ENCODE measurements around the gene TFDP2. TPM values are rescaled to one million over a fixed set of nuclear protein-coding genes. Genes with fewer than 3 reads are reported as not detected.
A peak's percentile ranks its signal among the peaks of the same experiment; 100 is the strongest.

TFDP2 gene
- total and polyA plus RNA-seq, 9 of the 15 experiments (the other 6 are each of a cell fraction or from before 2014, with no cell fraction given) = 95.6 to 179 (median 126) TPM

DNA sequence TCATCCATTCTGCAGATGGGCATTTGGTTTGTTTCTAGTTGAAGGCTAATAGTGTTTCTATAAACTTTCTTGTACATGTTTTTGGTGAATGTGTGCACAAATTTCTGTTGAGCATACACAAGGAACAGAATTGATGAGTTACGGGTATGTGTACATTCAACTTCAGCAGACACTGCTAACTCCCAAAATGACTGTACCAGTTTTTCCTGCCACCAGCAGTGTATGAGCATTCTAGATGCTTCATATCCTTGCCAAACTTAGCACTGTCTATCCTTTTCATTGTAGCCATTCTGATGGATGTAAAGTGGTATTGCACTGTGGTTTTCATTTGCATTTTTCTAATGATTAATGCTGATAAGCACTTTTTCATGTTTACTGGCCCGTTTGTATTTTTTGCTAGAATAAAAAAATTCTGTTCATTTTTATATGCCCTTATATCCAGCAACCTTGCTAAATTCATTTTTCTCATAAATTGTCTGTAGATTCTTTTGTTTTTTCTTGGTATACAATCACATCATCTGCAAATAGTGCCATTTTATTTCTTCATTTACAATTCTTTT lies 162.7 kb downstream of the TFDP2 start:
- Histone ChIP-seq H2AFZ (ENCODE audit: low read depth, low read length) (no peak overlapping the region), H3K4me3 (no peak overlapping the region), H4K20me1 (replicated peaks; ENCODE audit: control insufficient read depth, insufficient read depth, low read length) (no peaks in the 10 kb centered on the region), H3K27ac (ENCODE audit: extremely low read depth, low read depth, low read length) (no peak overlapping the region), H3K27me3 (ENCODE audit: control insufficient read depth in 2 of 2, insufficient read depth in 2 of 2, low read length in 2 of 2) (no peaks in the 10 kb centered on the region), H3K79me2 (ENCODE audit: control insufficient read depth, insufficient read depth, low read length) (no peaks in the 10 kb centered on the region), H3K9me3 (replicated peaks; ENCODE audit: control insufficient read depth, insufficient read depth, low read depth, low read length) (no peaks in the 10 kb centered on the region), H3K9ac (ENCODE audit: insufficient read depth in 1 of 2, low read depth in 2 of 2, low read length in 2 of 2) (no peak overlapping the region), H3K9me1 (ENCODE audit: control insufficient read depth, insufficient read depth, low read length) (no peaks in the 10 kb centered on the region), H3K4me1 (replicated peaks in 1 of 2; ENCODE audit: control insufficient read depth in 2 of 2, insufficient read depth in 2 of 2, low read length in 2 of 2) (no peaks in the 10 kb centered on the region), H3K4me2 (ENCODE audit: insufficient read depth, low read length) (no peak overlapping the region), H3K36me3 (ENCODE audit: control insufficient read depth, insufficient read depth, low read length) (peaks cover 43% of the 10 kb centered on the region)
- POLR2A ChIA-PET = no interaction called here
- CTCF ChIA-PET (ENCODE audit: low intra/inter-chr PET ratio) = no interaction called here
- in situ Hi-C loops (cut with MboI) (no loop called here), intact Hi-C loops (cut with micrococcal nuclease) (no loop called here)
- BruUV-seq (replicated peaks) = no TSS peak
- WGBS (ENCODE audit: insufficient coverage, low coverage, missing lambda C conversion rate) = 51% methylated on average over 2 of the region's 2 CpGs
- no peak for TF ChIP-seq PHB (CRISPR knock-in tag; IDR thresholded peaks at IDR 0.05)
- 0 out of 2 replicates have a peak, but pooled peaks have one; percentile 43 for TF ChIP-seq MAFG (tag; conservative IDR thresholded peaks at IDR 0.05)
- TF ChIP-seq, protein P1, sequence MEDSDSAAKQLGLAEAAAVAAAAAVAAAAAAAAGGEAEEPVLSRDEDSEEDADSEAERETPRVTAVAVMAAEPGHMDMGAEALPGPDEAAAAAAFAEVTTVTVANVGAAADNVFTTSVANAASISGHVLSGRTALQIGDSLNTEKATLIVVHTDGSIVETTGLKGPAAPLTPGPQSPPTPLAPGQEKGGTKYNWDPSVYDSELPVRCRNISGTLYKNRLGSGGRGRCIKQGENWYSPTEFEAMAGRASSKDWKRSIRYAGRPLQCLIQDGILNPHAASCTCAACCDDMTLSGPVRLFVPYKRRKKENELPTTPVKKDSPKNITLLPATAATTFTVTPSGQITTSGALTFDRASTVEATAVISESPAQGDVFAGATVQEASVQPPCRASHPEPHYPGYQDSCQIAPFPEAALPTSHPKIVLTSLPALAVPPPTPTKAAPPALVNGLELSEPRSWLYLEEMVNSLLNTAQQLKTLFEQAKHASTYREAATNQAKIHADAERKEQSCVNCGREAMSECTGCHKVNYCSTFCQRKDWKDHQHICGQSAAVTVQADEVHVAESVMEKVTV (CRISPR knock-in tag; IDR thresholded peaks at IDR 0.05) = no peak
- TF ChIP-seq ZNF316 (IDR thresholded peaks at IDR 0.05) = peak; percentile 69
- TF ChIP-seq C11orf30 (IDR thresholded peaks at IDR 0.05; ENCODE audit: low read depth) = peak; percentile 71
- peak; percentile 27; the same call in 1 of the 2 replicates for TF ChIP-seq MAFF (IDR thresholded peaks at IDR 0.05; ENCODE audit: low read length)
- FAIRE-seq (no peak), ATAC-seq (no peak), DNase-seq (ENCODE audit: extremely low read depth in 1 of 4, low spot score in 3 of 4) (no peak)

All from K562 (cell line).